Measurements from ENCODE around the gene WDR62. TPM values are rescaled to one million over a fixed set of nuclear protein-coding genes. Genes with fewer than 3 reads are reported as not detected.

WDR62 gene
- polyA plus RNA-seq, 1 donor from 2014 or later, result 0.35 TPM

- no peaks in the 10 kb centered on the region for H3K79me2 ChIP-seq (replicated peaks; ENCODE audit: insufficient read depth, low read length)
- H3K9me3 ChIP-seq (ENCODE audit: low read length), result no peaks in the 10 kb centered on the region
- no peak overlapping the region for H3K27ac ChIP-seq (ENCODE audit: low read length)
- H3K4me3 ChIP-seq (ENCODE audit: low read length), result no peak overlapping the region
- H3K36me3 ChIP-seq (ENCODE audit: insufficient read depth, low read length), result no peaks in the 10 kb centered on the region
- H4K20me1 ChIP-seq (ENCODE audit: insufficient read depth), result no peaks in the 10 kb centered on the region
- no peak overlapping the region for H3K4me2 ChIP-seq (ENCODE audit: low read length)
- TF ChIP-seq EP300 (conservative IDR thresholded peaks at IDR 0.05; ENCODE audit: poor library complexity, severe bottlenecking) (no peak), EZH2 (IDR thresholded peaks at IDR 0.05; ENCODE audit: borderline replicate concordance, insufficient read depth, low read length, poor library complexity, severe bottlenecking) (no peak), MXI1 (conservative IDR thresholded peaks at IDR 0.05; ENCODE audit: poor library complexity, severe bottlenecking) (no peak), RAD21 (conservative IDR thresholded peaks at IDR 0.05) (no peak)
- TF ChIP-seq, protein P1, sequence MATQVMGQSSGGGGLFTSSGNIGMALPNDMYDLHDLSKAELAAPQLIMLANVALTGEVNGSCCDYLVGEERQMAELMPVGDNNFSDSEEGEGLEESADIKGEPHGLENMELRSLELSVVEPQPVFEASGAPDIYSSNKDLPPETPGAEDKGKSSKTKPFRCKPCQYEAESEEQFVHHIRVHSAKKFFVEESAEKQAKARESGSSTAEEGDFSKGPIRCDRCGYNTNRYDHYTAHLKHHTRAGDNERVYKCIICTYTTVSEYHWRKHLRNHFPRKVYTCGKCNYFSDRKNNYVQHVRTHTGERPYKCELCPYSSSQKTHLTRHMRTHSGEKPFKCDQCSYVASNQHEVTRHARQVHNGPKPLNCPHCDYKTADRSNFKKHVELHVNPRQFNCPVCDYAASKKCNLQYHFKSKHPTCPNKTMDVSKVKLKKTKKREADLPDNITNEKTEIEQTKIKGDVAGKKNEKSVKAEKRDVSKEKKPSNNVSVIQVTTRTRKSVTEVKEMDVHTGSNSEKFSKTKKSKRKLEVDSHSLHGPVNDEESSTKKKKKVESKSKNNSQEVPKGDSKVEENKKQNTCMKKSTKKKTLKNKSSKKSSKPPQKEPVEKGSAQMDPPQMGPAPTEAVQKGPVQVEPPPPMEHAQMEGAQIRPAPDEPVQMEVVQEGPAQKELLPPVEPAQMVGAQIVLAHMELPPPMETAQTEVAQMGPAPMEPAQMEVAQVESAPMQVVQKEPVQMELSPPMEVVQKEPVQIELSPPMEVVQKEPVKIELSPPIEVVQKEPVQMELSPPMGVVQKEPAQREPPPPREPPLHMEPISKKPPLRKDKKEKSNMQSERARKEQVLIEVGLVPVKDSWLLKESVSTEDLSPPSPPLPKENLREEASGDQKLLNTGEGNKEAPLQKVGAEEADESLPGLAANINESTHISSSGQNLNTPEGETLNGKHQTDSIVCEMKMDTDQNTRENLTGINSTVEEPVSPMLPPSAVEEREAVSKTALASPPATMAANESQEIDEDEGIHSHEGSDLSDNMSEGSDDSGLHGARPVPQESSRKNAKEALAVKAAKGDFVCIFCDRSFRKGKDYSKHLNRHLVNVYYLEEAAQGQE (IDR thresholded peaks at IDR 0.05; ENCODE audit: borderline replicate concordance), result no peak
- no peaks in the 10 kb centered on the region for H3K27me3 ChIP-seq (ENCODE audit: insufficient read depth, low read depth, low read length)
- no peaks in the 10 kb centered on the region for H3F3A ChIP-seq (ENCODE audit: insufficient read depth, low read length, poor library complexity, severe bottlenecking)
- H3K9ac ChIP-seq (ENCODE audit: low read length), result no peak overlapping the region
- H3K9me2 ChIP-seq (ENCODE audit: insufficient read depth, low read length), result no peaks in the 10 kb centered on the region
- no peak overlapping the region for H2AFZ ChIP-seq (ENCODE audit: low read depth, low read length)
Observed at GRCh38 chr19:36084231-36085009, 29.7 kb downstream of the WDR62 start.

DNA sequence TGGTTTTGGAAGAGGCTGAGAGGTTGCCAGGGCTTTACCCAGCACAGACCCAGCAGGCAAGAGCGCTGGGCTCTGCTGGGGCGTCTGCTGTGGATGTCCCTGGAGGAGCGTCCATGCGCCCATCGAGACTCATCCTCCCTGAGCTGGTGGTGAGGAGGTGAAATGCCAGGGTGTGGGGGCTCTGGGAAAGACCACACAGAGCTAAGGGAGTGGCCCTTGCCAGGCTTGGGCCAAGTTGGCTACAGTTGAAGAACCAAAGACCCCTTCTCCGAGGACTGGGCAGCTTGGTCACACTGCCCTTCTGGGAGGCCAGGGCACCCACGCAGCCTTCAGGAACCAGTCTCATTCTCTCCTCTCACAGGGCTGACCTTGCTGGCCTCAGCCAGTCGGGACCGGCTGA is 31.6 kb downstream of the WDR62 start:
- H3K4me2 ChIP-seq (ENCODE audit: low read length), result no peak overlapping the region
- no peak overlapping the region for H3K9ac ChIP-seq (ENCODE audit: low read length)
- H3F3A ChIP-seq (ENCODE audit: insufficient read depth, low read length, poor library complexity, severe bottlenecking), result no peaks in the 10 kb centered on the region
- H3K36me3 ChIP-seq (ENCODE audit: insufficient read depth, low read length), result no peaks in the 10 kb centered on the region
- H2AFZ ChIP-seq (ENCODE audit: low read depth, low read length), result no peak overlapping the region
- no peaks in the 10 kb centered on the region for H3K79me2 ChIP-seq (replicated peaks; ENCODE audit: insufficient read depth, low read length)
- no peaks in the 10 kb centered on the region for H4K20me1 ChIP-seq (ENCODE audit: insufficient read depth)
- no peaks in the 10 kb centered on the region for H3K27me3 ChIP-seq (ENCODE audit: insufficient read depth, low read depth, low read length)
- TF ChIP-seq EZH2 (IDR thresholded peaks at IDR 0.05; ENCODE audit: borderline replicate concordance, insufficient read depth, low read length, poor library complexity, severe bottlenecking), result no peak
- no peak for TF ChIP-seq SMC3 (conservative IDR thresholded peaks at IDR 0.05; ENCODE audit: poor library complexity)
- no peak for TF ChIP-seq RAD21 (conservative IDR thresholded peaks at IDR 0.05)
- no peak for TF ChIP-seq CTCF (IDR thresholded peaks at IDR 0.05; ENCODE audit: poor library complexity, severe bottlenecking)
- H3K9me3 ChIP-seq (ENCODE audit: low read length), result no peaks in the 10 kb centered on the region
- H3K27ac ChIP-seq (ENCODE audit: low read length), result no peak overlapping the region
- no peaks in the 10 kb centered on the region for H3K9me2 ChIP-seq (ENCODE audit: insufficient read depth, low read length)
- no peak overlapping the region for H3K4me3 ChIP-seq (ENCODE audit: low read length)

All from neural cell (in vitro differentiated cells).